A673 (cell line): ENCODE data around the gene HES5.

Source experiments
- CTCF ChIP-seq: fragments of 300-800, 200-600 bp; sonication (generic); conservative IDR thresholded peaks from 2 replicates; pipeline ENCODE4 v1.5.1; 2017; ENCODE audit warnings: low read depth, mild to moderate bottlenecking, antibody characterized with exemption, low read length, moderate library complexity, mixed read lengths
- EZH2 ChIP-seq: fragments of 200-600 bp; sonication (generic); IDR thresholded peaks from 2 replicates; pipeline ENCODE4 v1.6.1; 2017; ENCODE audit warnings: borderline replicate concordance, low read depth, mild to moderate bottlenecking, mixed read lengths, antibody characterized with exemption, low read length; ENCODE audit not compliant: poor library complexity, severe bottlenecking

- TF ChIP-seq CTCF (no peak), EZH2 (no peak)
Measured at GRCh38 chr1:2547210-2548067, 17.4 kb upstream of the HES5 start.
